GM20000 (cell line): ENCODE measurements around the gene EVX2.

Source experiments
- DNase-seq: peaks from one replicate; pipeline ENCODE4 v3.0.0; 2012; ENCODE audit warnings: low spot score
- CTCF ChIP-seq: IDR thresholded peaks from 2 replicates; pipeline ENCODE4 v1.5.1; 2012; ENCODE audit warnings: mild to moderate bottlenecking, control low read depth; ENCODE audit errors: extremely low read depth, missing control alignments

The EVX2 gene

GRCh38 chr2:176120364-176121189 lies 36.8 kb upstream of the EVX2 start:
- TF ChIP-seq CTCF = no peak
- no peak for DNase-seq

GRCh38 chr2:176118601-176119339 lies 35.0 kb upstream of the EVX2 start:
- no peak for DNase-seq
- TF ChIP-seq CTCF = no peak

GRCh38 chr2:176117823-176118371 lies 34.1 kb upstream of the EVX2 start:
- TF ChIP-seq CTCF = no peak
- DNase-seq = no peak

- no peak for TF ChIP-seq CTCF
- no peak for DNase-seq
Measured at GRCh38 chr2:176117162-176117822, 33.5 kb upstream of the EVX2 start.

GRCh38 chr2:176115883-176116813 lies 32.4 kb upstream of the EVX2 start, which contains the start of gene HOXD10:
TSS of gene HOXD10 (plus strand) at chr2:176116778. CDS start at chr2:176116834, 56 bp downstream.
- TF ChIP-seq CTCF = no peak
- DNase-seq = no peak

GRCh38 chr2:176114930-176115625 lies 31.3 kb upstream of the EVX2 start:
- TF ChIP-seq CTCF = no peak
- no peak for DNase-seq
